GM12875 (cell line): ENCODE results near the gene FZR1.

ENCODE experiments used
- H3K4me3 ChIP-seq: one replicate; pipeline ENCODE4 v1.5.1; 2011; ENCODE audit warnings: low read depth, low read length, control low read depth
- TF ChIP-seq, protein P1 (sequence below): IDR thresholded peaks from 2 replicates; pipeline ENCODE4 v1.5.1; 2011; ENCODE audit warnings: low read depth, mild to moderate bottlenecking, control low read depth, inconsistent platforms, low read length, moderate library complexity, borderline replicate concordance; ENCODE audit not compliant: insufficient read depth

FZR1 gene

DNA sequence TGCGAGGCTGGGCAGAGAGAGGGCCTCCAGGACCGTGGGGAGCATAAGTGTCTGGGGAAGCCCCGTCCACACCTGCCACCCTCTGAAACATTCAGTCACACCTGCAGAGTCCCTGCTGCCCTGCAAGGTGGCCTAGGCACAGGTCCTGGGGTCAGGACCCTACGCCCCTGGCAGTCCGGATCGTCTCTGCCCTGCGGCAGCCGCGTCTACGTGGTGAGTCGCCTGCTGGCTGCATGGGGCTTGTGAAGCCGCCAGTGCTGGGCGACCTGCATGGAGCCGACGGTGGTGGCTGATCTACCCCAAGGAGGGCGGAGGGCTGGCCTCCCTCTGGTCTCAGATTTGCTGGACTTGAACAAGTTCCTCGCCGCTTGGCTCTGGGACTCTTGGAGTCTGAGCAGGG, 13.0 kb downstream of the FZR1 start:
- TF ChIP-seq, protein P1, sequence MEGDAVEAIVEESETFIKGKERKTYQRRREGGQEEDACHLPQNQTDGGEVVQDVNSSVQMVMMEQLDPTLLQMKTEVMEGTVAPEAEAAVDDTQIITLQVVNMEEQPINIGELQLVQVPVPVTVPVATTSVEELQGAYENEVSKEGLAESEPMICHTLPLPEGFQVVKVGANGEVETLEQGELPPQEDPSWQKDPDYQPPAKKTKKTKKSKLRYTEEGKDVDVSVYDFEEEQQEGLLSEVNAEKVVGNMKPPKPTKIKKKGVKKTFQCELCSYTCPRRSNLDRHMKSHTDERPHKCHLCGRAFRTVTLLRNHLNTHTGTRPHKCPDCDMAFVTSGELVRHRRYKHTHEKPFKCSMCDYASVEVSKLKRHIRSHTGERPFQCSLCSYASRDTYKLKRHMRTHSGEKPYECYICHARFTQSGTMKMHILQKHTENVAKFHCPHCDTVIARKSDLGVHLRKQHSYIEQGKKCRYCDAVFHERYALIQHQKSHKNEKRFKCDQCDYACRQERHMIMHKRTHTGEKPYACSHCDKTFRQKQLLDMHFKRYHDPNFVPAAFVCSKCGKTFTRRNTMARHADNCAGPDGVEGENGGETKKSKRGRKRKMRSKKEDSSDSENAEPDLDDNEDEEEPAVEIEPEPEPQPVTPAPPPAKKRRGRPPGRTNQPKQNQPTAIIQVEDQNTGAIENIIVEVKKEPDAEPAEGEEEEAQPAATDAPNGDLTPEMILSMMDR, result no peak
- no peak overlapping the region for H3K4me3 ChIP-seq

DNA sequence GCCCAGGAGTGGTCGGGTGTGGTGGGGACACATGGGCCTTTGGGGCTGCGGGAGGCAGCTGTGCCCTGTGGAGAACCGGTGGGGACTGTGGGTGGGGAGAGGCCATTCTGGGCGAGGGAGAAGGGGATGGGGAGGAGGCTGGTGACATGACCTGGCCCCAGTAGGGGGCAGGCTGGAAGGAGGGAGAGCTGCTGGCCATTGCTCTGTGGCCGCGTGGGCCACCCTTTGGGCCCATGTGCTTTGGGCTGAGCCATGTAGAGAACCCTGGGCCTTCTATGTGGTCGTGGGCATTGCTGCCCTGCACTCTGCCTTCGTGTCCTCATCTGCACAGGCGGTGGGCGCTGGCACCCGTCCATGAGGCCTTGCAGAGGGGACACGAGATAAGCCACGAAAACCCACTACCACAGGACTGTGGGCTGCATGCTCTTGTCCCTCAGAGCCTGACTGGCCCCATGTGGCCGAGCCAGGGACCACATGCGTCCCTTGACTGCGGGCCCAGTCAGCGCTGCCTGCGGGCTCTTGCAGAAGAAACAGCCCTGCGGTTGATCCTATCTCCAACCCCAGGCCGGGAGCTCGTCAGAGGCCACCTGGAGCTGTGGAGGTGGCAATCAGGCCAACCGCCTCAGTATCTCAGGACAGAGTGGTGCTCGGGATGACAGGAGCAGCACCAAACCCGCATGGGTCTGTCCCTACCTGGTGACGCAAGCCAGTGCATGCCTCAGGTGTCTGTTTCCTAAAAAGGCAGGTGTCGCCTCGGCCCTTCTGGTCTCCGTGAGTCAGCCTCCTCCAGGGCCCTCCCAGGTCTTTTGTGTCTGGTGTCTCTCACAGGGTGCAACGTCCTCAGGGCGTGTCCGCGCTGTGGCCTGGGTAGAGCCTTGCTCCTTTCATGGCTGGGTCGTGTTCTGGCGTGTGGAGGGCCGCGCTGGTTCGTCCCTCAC, 14.3 kb downstream of the FZR1 start:
- no peak overlapping the region for H3K4me3 ChIP-seq

DNA sequence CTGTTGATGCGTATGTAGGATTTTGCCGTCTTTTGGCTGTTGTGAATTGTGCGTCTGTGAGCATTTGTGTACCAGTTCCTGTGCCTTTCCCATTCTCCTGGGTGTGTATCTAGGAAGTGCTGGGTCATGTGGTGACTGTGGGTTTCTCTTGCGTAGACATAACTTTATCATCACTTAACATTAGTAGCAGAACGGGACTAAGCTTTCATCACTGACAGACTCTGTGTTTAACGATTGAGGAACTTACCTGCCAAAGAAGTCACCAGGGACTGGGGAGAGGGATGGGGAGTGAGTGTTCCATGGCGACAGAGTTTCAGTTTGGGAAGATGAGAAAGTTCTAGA, 15.0 kb downstream of the FZR1 start:
- TF ChIP-seq, protein P1, result no peak

More for the DNA sequence above, 14.3 kb downstream of the FZR1 start:
- TF ChIP-seq, protein P1, result no peak

DNA sequence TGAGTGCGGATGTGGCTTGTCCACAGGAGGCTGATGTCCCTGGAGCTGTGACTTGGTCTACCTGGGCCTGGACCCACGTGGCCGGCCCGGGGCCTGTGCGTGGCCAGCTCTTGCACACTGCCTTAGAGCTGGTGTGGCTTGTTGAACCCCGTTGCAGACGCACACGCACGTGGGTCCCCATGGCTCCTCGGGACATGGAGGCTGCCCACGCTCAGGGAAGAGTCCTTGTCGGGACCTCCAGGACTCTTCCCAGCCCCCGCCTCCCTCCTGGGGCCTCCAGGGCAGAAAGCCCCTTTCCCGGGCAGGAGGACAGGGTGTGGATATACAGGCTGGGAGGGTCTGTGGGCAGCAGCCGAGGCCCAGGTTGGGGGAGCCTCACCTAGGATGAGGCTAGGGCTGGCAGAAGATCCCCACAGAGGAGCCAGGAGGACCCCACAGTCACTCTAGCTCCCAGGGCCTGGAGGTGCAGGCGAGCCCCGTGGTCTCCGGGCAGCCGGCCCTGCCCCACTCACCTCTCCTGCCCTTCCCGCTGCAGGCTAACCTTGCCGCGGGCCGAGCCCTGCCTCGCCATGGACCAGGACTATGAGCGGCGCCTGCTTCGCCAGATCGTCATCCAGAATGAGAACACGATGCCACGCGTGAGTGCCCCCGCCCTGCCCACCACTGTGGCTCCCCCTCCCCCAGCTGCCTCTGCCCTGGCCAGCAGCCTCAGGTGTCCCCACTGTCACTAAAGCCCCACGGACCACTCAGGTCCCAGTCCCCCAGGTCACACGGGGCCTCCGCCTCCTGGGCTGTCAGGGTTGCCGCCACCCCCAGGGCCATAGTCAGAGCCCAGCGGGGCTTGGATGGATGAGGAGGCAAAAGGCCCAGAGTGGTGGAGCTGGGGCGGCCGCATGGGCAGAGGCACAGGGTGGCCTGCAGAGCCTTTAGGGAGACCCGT, 16.6 kb downstream of the FZR1 start:
- TF ChIP-seq, protein P1, result no peak
- no peak overlapping the region for H3K4me3 ChIP-seq

More for the DNA sequence above, 15.0 kb downstream of the FZR1 start:
- H3K4me3 ChIP-seq, result no peak overlapping the region

DNA sequence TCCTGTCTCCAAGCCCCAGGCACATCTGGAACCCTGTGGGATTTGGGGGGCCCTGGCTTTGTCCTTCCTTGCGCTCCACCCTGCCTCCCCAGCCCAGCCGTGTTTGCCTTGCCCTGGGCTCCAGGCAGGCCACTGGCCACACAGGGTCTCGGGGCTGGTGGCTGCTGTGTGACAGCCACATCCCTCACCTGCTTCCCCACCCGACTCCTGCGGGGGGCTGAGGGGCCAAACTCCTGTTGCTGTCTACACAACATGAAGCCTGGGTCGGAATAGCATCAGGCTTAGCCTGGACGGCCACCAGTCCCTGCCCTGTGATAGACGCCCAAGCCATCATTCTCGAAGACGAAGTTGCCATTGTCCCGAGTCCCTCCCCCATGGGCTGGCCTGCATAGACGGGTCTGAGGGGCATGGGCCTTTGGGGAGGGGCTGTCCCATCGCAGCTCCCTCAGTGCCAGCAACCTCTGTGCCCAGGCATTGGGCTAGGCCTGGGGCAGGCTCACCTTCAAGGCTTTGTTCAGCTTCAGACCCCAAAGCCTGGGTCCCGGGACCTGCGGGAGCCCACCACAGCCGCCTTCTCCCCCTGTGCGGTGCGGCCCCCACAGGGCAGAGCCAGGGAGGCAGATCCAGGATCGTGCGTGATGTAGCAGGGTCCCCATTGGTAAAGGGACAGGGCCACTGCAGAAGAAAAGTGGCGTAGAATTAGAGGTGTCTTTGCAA, 17.4 kb downstream of the FZR1 start:
- TF ChIP-seq, protein P1, result no peak
- H3K4me3 ChIP-seq, result no peak overlapping the region

DNA sequence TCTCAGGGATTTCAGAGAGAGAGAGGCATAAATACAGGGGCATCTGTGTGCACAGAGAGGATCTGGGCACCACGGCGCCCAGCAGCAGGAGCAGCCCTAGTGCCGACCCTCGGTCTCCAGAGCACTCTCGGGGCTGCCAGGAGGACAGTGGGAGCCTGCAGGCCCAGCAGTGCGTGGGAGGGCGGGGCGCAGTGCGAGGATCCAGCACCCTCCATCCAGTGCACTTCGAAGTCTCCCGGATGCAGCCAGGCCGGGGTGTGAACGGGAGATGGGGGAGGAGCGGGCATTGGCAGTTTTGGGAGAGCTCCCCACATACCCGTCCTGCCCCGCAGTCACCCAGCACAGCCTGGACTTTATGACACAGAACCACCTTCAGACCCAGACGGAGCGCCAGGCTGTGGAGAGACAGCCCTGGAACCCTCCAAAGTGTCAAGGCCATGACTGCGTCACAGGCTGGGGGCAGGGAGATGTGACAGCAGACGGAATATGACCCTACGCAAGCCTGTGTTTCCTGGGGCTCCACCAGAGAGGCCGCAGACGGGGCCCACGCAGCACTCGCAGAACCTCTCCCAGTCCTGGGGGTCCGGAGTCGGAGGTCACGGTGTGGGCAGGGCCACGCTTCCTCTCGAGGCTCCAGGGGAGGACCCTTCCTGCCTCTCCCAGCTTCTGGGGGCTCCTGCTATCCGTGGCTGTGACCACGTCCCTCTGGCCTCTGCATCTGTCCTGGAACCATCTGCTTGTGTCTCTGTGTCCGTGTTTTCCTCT, 18.1 kb downstream of the FZR1 start:
- no peak overlapping the region for H3K4me3 ChIP-seq
- TF ChIP-seq, protein P1, result no peak
